ENCODE data around the gene SLC12A7. TPM values are rescaled to one million over a fixed set of nuclear protein-coding genes. Genes with fewer than 3 reads are reported as not detected.

The SLC12A7 gene
- total RNA-seq, 2 donors from 2014 or later, result 58.9 to 61.6 TPM

DNA sequence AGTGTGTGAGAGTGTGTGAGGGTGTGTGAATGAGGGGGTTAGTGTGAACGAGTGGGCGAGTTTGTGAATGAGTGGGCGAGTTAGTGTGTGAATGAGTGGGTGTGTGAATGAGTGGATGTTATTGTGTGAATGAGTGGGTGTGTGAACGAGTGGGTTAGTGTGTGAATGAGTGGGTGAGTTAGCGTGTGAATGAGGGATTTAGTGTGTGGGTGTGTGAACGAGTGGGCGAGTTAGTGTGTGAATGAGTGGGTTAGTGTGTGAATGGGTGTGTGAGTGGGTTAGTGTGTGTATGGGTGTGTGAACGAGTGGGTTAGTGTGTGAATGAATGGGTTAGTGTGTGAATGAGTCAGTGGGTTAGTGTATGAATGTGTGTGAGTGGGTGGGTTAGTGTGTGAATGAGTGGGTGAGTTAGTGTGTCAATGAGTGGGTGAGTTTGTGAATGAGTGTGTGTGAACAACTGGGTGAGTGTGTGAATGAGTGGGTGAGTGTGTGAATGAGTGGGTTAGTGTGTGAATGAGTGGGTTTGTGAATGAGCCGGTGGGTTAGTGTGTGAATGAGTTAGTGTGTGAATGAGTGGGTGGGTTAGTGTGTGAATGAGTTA lies 65.8 kb downstream of the SLC12A7 start:
- H3K9ac ChIP-seq (ENCODE audit: extremely low read depth, low read length, poor library complexity, severe bottlenecking), result no peak overlapping the region
- no peaks in the 10 kb centered on the region for H3K4me1 Mint-ChIP-seq
- TF ChIP-seq, protein P1, sequence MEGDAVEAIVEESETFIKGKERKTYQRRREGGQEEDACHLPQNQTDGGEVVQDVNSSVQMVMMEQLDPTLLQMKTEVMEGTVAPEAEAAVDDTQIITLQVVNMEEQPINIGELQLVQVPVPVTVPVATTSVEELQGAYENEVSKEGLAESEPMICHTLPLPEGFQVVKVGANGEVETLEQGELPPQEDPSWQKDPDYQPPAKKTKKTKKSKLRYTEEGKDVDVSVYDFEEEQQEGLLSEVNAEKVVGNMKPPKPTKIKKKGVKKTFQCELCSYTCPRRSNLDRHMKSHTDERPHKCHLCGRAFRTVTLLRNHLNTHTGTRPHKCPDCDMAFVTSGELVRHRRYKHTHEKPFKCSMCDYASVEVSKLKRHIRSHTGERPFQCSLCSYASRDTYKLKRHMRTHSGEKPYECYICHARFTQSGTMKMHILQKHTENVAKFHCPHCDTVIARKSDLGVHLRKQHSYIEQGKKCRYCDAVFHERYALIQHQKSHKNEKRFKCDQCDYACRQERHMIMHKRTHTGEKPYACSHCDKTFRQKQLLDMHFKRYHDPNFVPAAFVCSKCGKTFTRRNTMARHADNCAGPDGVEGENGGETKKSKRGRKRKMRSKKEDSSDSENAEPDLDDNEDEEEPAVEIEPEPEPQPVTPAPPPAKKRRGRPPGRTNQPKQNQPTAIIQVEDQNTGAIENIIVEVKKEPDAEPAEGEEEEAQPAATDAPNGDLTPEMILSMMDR (conservative IDR thresholded peaks at IDR 0.05), result no peak
- H3K27ac ChIP-seq (ENCODE audit: low read depth, low read length), result no peak overlapping the region
- no peaks in the 10 kb centered on the region for H3K27me3 ChIP-seq (ENCODE audit: control insufficient read depth, insufficient read depth, low read length, poor library complexity, severe bottlenecking)
- H3K4me3 ChIP-seq (ENCODE audit: low read length), result no peak overlapping the region
- H3K9me3 ChIP-seq (ENCODE audit: control insufficient read depth, low read length), result peaks cover 9% of the 10 kb centered on the region
- H3K27me3 Mint-ChIP-seq (ENCODE audit: insufficient read depth), result no peaks in the 10 kb centered on the region
- H3K9me3 Mint-ChIP-seq, result peaks cover 64% of the 10 kb centered on the region
- WGBS, 2 experiments (ENCODE audit: insufficient coverage in 1 of 2, insufficient read length in 1 of 2), result 85 to 88% methylated on average over 9 of the region's 9 CpGs
- no peaks in the 10 kb centered on the region for H3K4me1 ChIP-seq (ENCODE audit: control insufficient read depth, insufficient read depth, low read length)
- DNase-seq, result no peak
- H3K36me3 Mint-ChIP-seq (ENCODE audit: low read depth), result peaks cover 5% of the 10 kb centered on the region
- no peaks in the 10 kb centered on the region for H3K36me3 ChIP-seq (ENCODE audit: control insufficient read depth, insufficient read depth, low read length)
- no peak overlapping the region for H3K4me3 Mint-ChIP-seq
- H3K27ac Mint-ChIP-seq, result no peak overlapping the region

DNA sequence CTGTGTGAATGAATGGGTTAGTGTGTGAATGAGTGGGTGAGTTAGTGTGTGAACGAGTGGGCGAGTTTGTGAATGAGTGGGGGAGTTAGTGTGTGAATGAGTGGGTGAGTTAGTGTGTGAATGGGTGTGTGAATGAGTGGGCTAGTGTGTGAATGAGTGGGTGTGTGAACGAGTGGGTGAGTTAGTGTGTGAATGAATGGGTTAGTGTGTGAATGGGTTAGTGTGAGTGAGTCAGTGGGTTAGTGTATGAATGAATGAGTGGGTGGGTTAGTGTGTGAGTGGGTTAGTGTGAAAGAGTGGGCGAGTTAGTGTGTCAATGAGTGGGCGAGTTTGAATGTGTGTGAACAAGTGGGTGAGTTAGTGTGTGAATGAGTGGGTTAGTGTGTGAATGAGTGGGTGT lies 67.7 kb downstream of the SLC12A7 start:
- Histone ChIP-seq H3K27ac (ENCODE audit: low read depth, low read length) (no peak overlapping the region), H3K27me3 (ENCODE audit: control insufficient read depth, insufficient read depth, low read length, poor library complexity, severe bottlenecking) (no peaks in the 10 kb centered on the region), H3K4me3 (ENCODE audit: low read length) (no peak overlapping the region), H3K4me1 (ENCODE audit: control insufficient read depth, insufficient read depth, low read length) (no peaks in the 10 kb centered on the region), H3K36me3 (ENCODE audit: control insufficient read depth, insufficient read depth, low read length) (no peaks in the 10 kb centered on the region), H3K9ac (ENCODE audit: extremely low read depth, low read length, poor library complexity, severe bottlenecking) (no peak overlapping the region), H3K9me3 (ENCODE audit: control insufficient read depth, low read length) (peaks cover 9% of the 10 kb centered on the region)
- TF ChIP-seq, protein P1 (conservative IDR thresholded peaks at IDR 0.05), result no peak
- H3K9me3 Mint-ChIP-seq, result peaks cover 78% of the 10 kb centered on the region
- no peaks in the 10 kb centered on the region for H3K4me1 Mint-ChIP-seq
- DNase-seq, result no peak
- H3K36me3 Mint-ChIP-seq (ENCODE audit: low read depth), result peaks cover 19% of the 10 kb centered on the region
- H3K27ac Mint-ChIP-seq, result no peak overlapping the region
- 91 to 92% methylated on average over 4 to 5 of the region's 5 CpGs for WGBS, 2 experiments (ENCODE audit: insufficient coverage in 1 of 2, insufficient read length in 1 of 2)
- no peak overlapping the region for H3K4me3 Mint-ChIP-seq
- H3K27me3 Mint-ChIP-seq (ENCODE audit: insufficient read depth), result no peaks in the 10 kb centered on the region

DNA sequence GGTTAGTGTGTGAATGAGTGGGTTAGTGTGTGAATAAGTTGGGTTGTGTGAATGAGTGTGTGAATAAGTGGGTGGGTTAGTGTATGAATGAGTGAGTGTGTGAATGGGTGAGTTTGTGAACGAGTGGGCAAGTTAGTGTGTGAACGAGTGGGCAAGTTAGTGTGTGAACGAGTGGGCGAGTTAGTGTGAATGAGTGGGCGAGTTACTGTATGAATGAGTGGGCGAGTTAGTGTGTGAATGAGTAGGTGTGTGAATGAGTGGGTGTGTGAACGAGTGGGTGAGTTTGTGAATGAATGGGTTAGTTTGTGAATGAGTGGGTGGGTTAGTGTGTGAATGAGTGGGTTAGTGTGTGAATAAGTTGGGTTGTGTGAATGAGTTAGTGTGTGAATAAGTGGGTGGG lies 68.5 kb downstream of the SLC12A7 start:
- H3K36me3 ChIP-seq (ENCODE audit: control insufficient read depth, insufficient read depth, low read length), result no peaks in the 10 kb centered on the region
- WGBS, 2 experiments (ENCODE audit: insufficient coverage in 1 of 2, insufficient read length in 1 of 2), result 87% methylated on average over 7 of the region's 7 CpGs
- no peaks in the 10 kb centered on the region for H3K4me1 Mint-ChIP-seq
- H3K27me3 ChIP-seq (ENCODE audit: control insufficient read depth, insufficient read depth, low read length, poor library complexity, severe bottlenecking), result no peaks in the 10 kb centered on the region
- H3K4me1 ChIP-seq (ENCODE audit: control insufficient read depth, insufficient read depth, low read length), result no peaks in the 10 kb centered on the region
- H3K27ac Mint-ChIP-seq, result no peak overlapping the region
- H3K27me3 Mint-ChIP-seq (ENCODE audit: insufficient read depth), result no peaks in the 10 kb centered on the region
- DNase-seq, result no peak
- H3K36me3 Mint-ChIP-seq (ENCODE audit: low read depth), result peaks cover 26% of the 10 kb centered on the region
- H3K27ac ChIP-seq (ENCODE audit: low read depth, low read length), result no peak overlapping the region
- H3K4me3 Mint-ChIP-seq, result no peak overlapping the region
- TF ChIP-seq, protein P1 (conservative IDR thresholded peaks at IDR 0.05), result no peak
- H3K4me3 ChIP-seq (ENCODE audit: low read length), result no peak overlapping the region
- peaks cover 9% of the 10 kb centered on the region for H3K9me3 ChIP-seq (ENCODE audit: control insufficient read depth, low read length)
- H3K9me3 Mint-ChIP-seq, result peaks cover 82% of the 10 kb centered on the region
- H3K9ac ChIP-seq (ENCODE audit: extremely low read depth, low read length, poor library complexity, severe bottlenecking), result no peak overlapping the region

Data from endodermal cell (in vitro differentiated cells).